K562 (cell line): Measurements from ENCODE around the gene BAG5. TPM values are rescaled to one million over a fixed set of nuclear protein-coding genes. Genes with fewer than 3 reads are reported as not detected.

ENCODE experiments used
- ATAC-seq: fragments of 200-7000 bp; cut with Tn5 transposase; 3 replicates; pipeline ENCODE4 v1.9.1; 2020; ENCODE audit warnings: moderate library complexity
- BruUV-seq: library from RNA; stranded (reverse); fragments of 400-500 nt; replicated peaks from 2 replicates; lab custom pipeline; 2021; lab: Mats Ljungman, UMichigan
- CTCF ChIA-PET: fragments of 300-600 bp; formaldehyde crosslinking; extraction: SDS; loops from one replicate; lab custom pipeline; 2021; ENCODE audit warnings: low intra/inter-chr PET ratio; lab: Yijun Ruan, JAX
- POLR2A ChIA-PET: fragments of 300-600, 350-650 bp; sonication (Branson Sonifier 250); formaldehyde crosslinking; extraction: SDS; loops from one replicate; lab custom pipeline; 2021; ENCODE audit warnings: antibody characterized with exemption, inconsistent platforms; lab: Yijun Ruan, JAX
- DNase-seq, 4 experiments: peaks; one replicate each; pipeline versions ENCODE4 v3.0.0 to v3.0.0-alpha.2; 2011 to 2018; ENCODE audit warnings: low spot score in 3 of 4, mixed read lengths in 3 of 4; ENCODE audit errors: extremely low read depth in 1 of 4
- FAIRE-seq: peaks from 2 replicates; lab custom pipeline; 2011; peaks lifted over from hg19 to GRCh38; lab: Jason Lieb, UNC
- H2AFZ ChIP-seq: 2 replicates; pipeline ENCODE4 v1.6.0; 2011; ENCODE audit warnings: low read depth, low read length, control low read depth, inconsistent platforms
- H3K27ac ChIP-seq: fragments of 200-600 bp; 3 replicates; pipeline ENCODE4 v1.8.0; 2011; ENCODE audit warnings: low read depth, mild to moderate bottlenecking, control low read depth, inconsistent platforms, low read length, moderate library complexity, mixed read lengths; ENCODE audit errors: extremely low read depth
- H3K27me3 ChIP-seq, 2 experiments: fragments of 300-600 bp in 1 of 2; 2 replicates in 1 of 2; 3 replicates in 1 of 2; pipeline versions ENCODE4 v1.6.0 to v1.8.0; 2011; ENCODE audit warnings: inconsistent platforms in 2 of 2, low read length in 2 of 2, mild to moderate bottlenecking in 1 of 2, mixed read lengths in 1 of 2, moderate library complexity in 1 of 2; ENCODE audit not compliant: control insufficient read depth in 2 of 2, insufficient read depth in 2 of 2
- H3K36me3 ChIP-seq: fragments of 300-600 bp; 3 replicates; pipeline ENCODE4 v1.8.0; 2011; ENCODE audit warnings: mild to moderate bottlenecking, low read length, inconsistent platforms; ENCODE audit not compliant: control insufficient read depth, insufficient read depth
- H3K4me1 ChIP-seq, 2 experiments: fragments of 200-600 bp in 1 of 2; replicated peaks in 1 of 2; 2 replicates in 1 of 2; 3 replicates in 1 of 2; pipeline versions ENCODE4 v1.5.1 to v1.8.0; 2011; ENCODE audit warnings: inconsistent platforms in 2 of 2, low read length in 2 of 2, mild to moderate bottlenecking in 1 of 2, mixed read lengths in 1 of 2, moderate library complexity in 1 of 2; ENCODE audit not compliant: control insufficient read depth in 2 of 2, insufficient read depth in 2 of 2
- H3K4me2 ChIP-seq: 2 replicates; pipeline ENCODE4 v1.6.1; 2011; ENCODE audit warnings: low read length, control low read depth, inconsistent platforms, mixed read lengths; ENCODE audit not compliant: insufficient read depth
- H3K4me3 ChIP-seq: fragments of 200-600 bp; sonication (generic), shearing (Covaris generic); 2 replicates; pipeline ENCODE4 v1.5.1; 2016; ENCODE audit warnings: control low read depth, inconsistent platforms
- H3K79me2 ChIP-seq: fragments of 200-600 bp; 3 replicates; pipeline ENCODE4 v1.8.0; 2011; ENCODE audit warnings: low read length, inconsistent platforms; ENCODE audit not compliant: control insufficient read depth, insufficient read depth
- H3K9ac ChIP-seq, 2 experiments: 2 replicates each; pipeline versions ENCODE4 v1.6.0 to v1.6.1; 2011; ENCODE audit warnings: low read depth in 2 of 2, low read length in 2 of 2, control low read depth in 1 of 2, inconsistent platforms in 1 of 2, mild to moderate bottlenecking in 1 of 2, mixed read lengths in 1 of 2; ENCODE audit not compliant: insufficient read depth in 1 of 2
- H3K9me1 ChIP-seq: one replicate; pipeline ENCODE4 v1.6.0; 2011; ENCODE audit warnings: inconsistent platforms, mild to moderate bottlenecking, low read length, moderate library complexity; ENCODE audit not compliant: control insufficient read depth, insufficient read depth
- H3K9me3 ChIP-seq: replicated peaks from 2 replicates; pipeline ENCODE4 v1.5.1; 2011; ENCODE audit warnings: low read depth, low read length, inconsistent platforms; ENCODE audit not compliant: control insufficient read depth, insufficient read depth
- H4K20me1 ChIP-seq: replicated peaks from 2 replicates; pipeline ENCODE4 v1.6.1; 2011; ENCODE audit warnings: low read length, inconsistent platforms, mixed read lengths; ENCODE audit not compliant: control insufficient read depth, insufficient read depth
- CHD2 ChIP-seq: IDR thresholded peaks from 2 replicates; pipeline ENCODE4 v1.6.1; 2011; ENCODE audit warnings: low read depth, low read length
- FOSL1 ChIP-seq: fragments of 200-800 bp; sonication (Bioruptor generic); conservative IDR thresholded peaks from 2 replicates; pipeline ENCODE4 v1.6.1; 2016; ENCODE audit warnings: missing genetic modification characterization, missing compliant biosample characterization
- FOXJ3 ChIP-seq: sonication (generic); formaldehyde crosslinking; IDR thresholded peaks from 2 replicates; pipeline ENCODE4 v1.4.0; 2020; ENCODE audit warnings: mild to moderate bottlenecking, missing genetic modification reagents
- HINFP ChIP-seq: fragments of 450-650 bp; conservative IDR thresholded peaks from 2 replicates; pipeline ENCODE4 v1.6.1; 2016; ENCODE audit warnings: missing genetic modification characterization, low read depth, mild to moderate bottlenecking, control low read depth, missing compliant biosample characterization
- IRF9 ChIP-seq: fragments of 450-650 bp; IDR thresholded peaks from 2 replicates; pipeline ENCODE4 v1.6.1; 2016; ENCODE audit warnings: missing biosample characterization, missing genetic modification characterization
- MBD2 ChIP-seq: sonication (generic); IDR thresholded peaks from 2 replicates; pipeline ENCODE4 v1.6.1; 2016; ENCODE audit warnings: low read depth, borderline replicate concordance
- MYC ChIP-seq, 2 experiments: fragments of 250-450 bp in 1 of 2; sonication (Bioruptor Pico) in 1 of 2; IDR thresholded peaks; 2 replicates each; pipeline versions ENCODE4 v1.5.1 to v1.6.1; 2012 to 2021; ENCODE audit warnings: low read depth in 2 of 2, borderline replicate concordance in 1 of 2, improper control_type of control experiment in 1 of 2, low read length in 1 of 2, mild to moderate bottlenecking in 1 of 2, moderate library complexity in 1 of 2
- POLR3G ChIP-seq: IDR thresholded peaks from 2 replicates; pipeline ENCODE4 v1.6.1; 2011; ENCODE audit not compliant: insufficient read length, insufficient replicate concordance; ENCODE audit errors: extremely low read depth
- ZKSCAN3 ChIP-seq: fragments of 250-450 bp; sonication (Bioruptor Pico); IDR thresholded peaks from 2 replicates; pipeline ENCODE4 v1.4.0; 2020
- ZKSCAN8 ChIP-seq: fragments of 200-800 bp; sonication (Bioruptor generic); IDR thresholded peaks from 2 replicates; pipeline ENCODE4 v1.6.1; 2016; ENCODE audit warnings: missing genetic modification characterization, missing compliant biosample characterization
- ZNF175 ChIP-seq: fragments of 200-800 bp; sonication (Bioruptor generic); IDR thresholded peaks from 2 replicates; pipeline ENCODE4 v1.6.1; 2016; ENCODE audit warnings: low read depth, mild to moderate bottlenecking, missing genetic modification characterization, missing compliant biosample characterization
- ZNF507 ChIP-seq: conservative IDR thresholded peaks from 2 replicates; pipeline ENCODE4 v1.6.1; 2017; ENCODE audit warnings: missing genetic modification characterization, missing compliant biosample characterization
- WGBS: fragments of 100-300 bp; shearing (Covaris generic); methylation state at CpG from one replicate; pipeline ENCODE4 v1.1.6; 2016; ENCODE audit warnings: low coverage, mixed read lengths; ENCODE audit not compliant: insufficient coverage; ENCODE audit errors: missing lambda C conversion rate; 5-methylcytosine and 5-hydroxymethylcytosine counted together
- in situ Hi-C: fragments of 300-500 bp; cut with MboI; formaldehyde crosslinking; loops from 4 replicates; pipeline ENCODE4 v1.15.0; 2018; ENCODE audit warnings: inconsistent platforms, mixed read lengths
- intact Hi-C: fragments of 100-400 bp; cut with micrococcal nuclease; formaldehyde crosslinking; loops from 2 replicates; pipeline ENCODE4 v1.14.2; 2022
- polyA plus RNA-seq, 8 experiments: library from polyadenylated mRNA; depleted of rRNA in 4 of 8; stranded (reverse) in 5 of 8; unstranded in 3 of 8; fragments of >200 nt; fragmentation: Nextera tagmentation in 2 of 8; fragmentation: Illumina TruSeq in 1 of 8; extraction: Ambion mirVana in 2 of 8; extraction: Trizol in 1 of 8; gene quantifications; 2 replicates each; pipeline versions ENCODE4 v1.2.1 to v1.2.3, GENCODE V29; 2011 to 2014; ENCODE audit warnings: inconsistent platforms in 1 of 8, missing spikeins in 1 of 8
- total RNA-seq, 7 experiments: library from RNA; depleted of rRNA in 6 of 7; stranded (reverse); fragments of >200 nt in 6 of 7; fragmentation: Illumina TruSeq in 2 of 7; extraction: Trizol in 2 of 7; gene quantifications; 2 replicates each; pipeline versions ENCODE4 v1.2.1 to v1.2.3, GENCODE V29; 2011 to 2021; ENCODE audit warnings: low replicate concordance in 1 of 7
- TF ChIP-seq, protein P1 (sequence below), 2 experiments: fragments of 450-650 bp; conservative IDR thresholded peaks; 2 replicates each; pipeline ENCODE4 v1.6.1; 2017; ENCODE audit warnings: mild to moderate bottlenecking in 2 of 2, moderate library complexity in 2 of 2
- TF ChIP-seq, protein P2 (sequence below): sonication (generic); formaldehyde crosslinking; IDR thresholded peaks from 2 replicates; pipeline ENCODE4 v1.8.0; 2022; ENCODE audit warnings: mild to moderate bottlenecking, low read depth, missing genetic modification reagents

Gene BAG5
- total and polyA plus RNA-seq, 9 of the 15 experiments (the other 6 are each of a cell fraction or from before 2014, with no cell fraction given): 7.9 to 21.4 (median 13.2) TPM

- Histone ChIP-seq H4K20me1 (no peaks in the 10 kb centered on the region), H3K4me3 (no peak overlapping the region), H3K4me1 (peaks cover 0 to 10% of the 10 kb centered on the region in 2 experiments; a peak in 3 of 5 replicates), H3K4me2 (no peak overlapping the region; the same call in 1 of the 2 replicates), H3K36me3 (no peaks in the 10 kb centered on the region), H3K79me2 (no peaks in the 10 kb centered on the region), H2AFZ (no peak overlapping the region), H3K27me3 (peaks cover 0 to 5% of the 10 kb centered on the region in 2 experiments; a peak in 1 of 5 replicates), H3K9me1 (no peaks in the 10 kb centered on the region), H3K9ac (peak overlapping the region in 1 of 2 experiments; percentile 78; a peak in 1 of 4 replicates), H3K27ac (no peak overlapping the region), H3K9me3 (no peaks in the 10 kb centered on the region; the same call in 1 of the 2 replicates)
- no TSS peak for BruUV-seq
- CTCF ChIA-PET: no interaction called here
- 5% methylated on average over 19 of the region's 25 CpGs for WGBS
- ATAC-seq: peak; percentile 88
- in situ Hi-C loops: no loop called here
- intact Hi-C loops: no loop called here
- POLR2A ChIA-PET: interaction anchor here (0.9 to 1.0 kb wide), 2 partner anchors 10 to 12 kb away, joined by 3 read pairs; no protein-coding TSS in a partner anchor
- peak; percentile 38 to 66 (median 43) for DNase-seq
- no peak for FAIRE-seq
- TF ChIP-seq, protein P1, sequence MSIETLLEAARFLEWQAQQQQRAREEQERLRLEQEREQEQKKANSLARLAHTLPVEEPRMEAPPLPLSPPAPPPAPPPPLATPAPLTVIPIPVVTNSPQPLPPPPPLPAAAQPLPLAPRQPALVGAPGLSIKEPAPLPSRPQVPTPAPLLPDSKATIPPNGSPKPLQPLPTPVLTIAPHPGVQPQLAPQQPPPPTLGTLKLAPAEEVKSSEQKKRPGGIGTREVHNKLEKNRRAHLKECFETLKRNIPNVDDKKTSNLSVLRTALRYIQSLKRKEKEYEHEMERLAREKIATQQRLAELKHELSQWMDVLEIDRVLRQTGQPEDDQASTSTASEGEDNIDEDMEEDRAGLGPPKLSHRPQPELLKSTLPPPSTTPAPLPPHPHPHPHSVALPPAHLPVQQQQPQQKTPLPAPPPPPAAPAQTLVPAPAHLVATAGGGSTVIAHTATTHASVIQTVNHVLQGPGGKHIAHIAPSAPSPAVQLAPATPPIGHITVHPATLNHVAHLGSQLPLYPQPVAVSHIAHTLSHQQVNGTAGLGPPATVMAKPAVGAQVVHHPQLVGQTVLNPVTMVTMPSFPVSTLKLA (conservative IDR thresholded peaks at IDR 0.05): peak; percentile 90 to 95
- TF ChIP-seq CHD2 (no peak), ZKSCAN8 (CRISPR knock-in tag) (no peak), ZNF507 (tag) (no peak), POLR3G (no peak), FOSL1 (tag) (no peak), MYC (IDR thresholded peaks at IDR 0.05; ENCODE audit: low read depth, low read length) (peak; percentile 78), MYC (CRISPR knock-in tag; IDR thresholded peaks at IDR 0.05; ENCODE audit: borderline replicate concordance, low read depth) (no peak), ZNF175 (CRISPR knock-in tag) (no peak), MBD2 (no peak), IRF9 (tag) (no peak), HINFP (tag) (no peak), FOXJ3 (no peak), ZKSCAN3 (CRISPR knock-in tag) (no peak)
- TF ChIP-seq, protein P2, sequence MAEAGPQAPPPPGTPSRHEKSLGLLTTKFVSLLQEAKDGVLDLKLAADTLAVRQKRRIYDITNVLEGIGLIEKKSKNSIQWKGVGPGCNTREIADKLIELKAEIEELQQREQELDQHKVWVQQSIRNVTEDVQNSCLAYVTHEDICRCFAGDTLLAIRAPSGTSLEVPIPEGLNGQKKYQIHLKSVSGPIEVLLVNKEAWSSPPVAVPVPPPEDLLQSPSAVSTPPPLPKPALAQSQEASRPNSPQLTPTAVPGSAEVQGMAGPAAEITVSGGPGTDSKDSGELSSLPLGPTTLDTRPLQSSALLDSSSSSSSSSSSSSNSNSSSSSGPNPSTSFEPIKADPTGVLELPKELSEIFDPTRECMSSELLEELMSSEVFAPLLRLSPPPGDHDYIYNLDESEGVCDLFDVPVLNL: no peak
These were observed 44.7 kb upstream of the BAG5 start for GRCh38 chr14:103606963-103607668.
